ENCODE results near the gene SERPINB2.
A peak's percentile ranks its signal among the peaks of the same experiment; 100 is the strongest.
"Not testable (repeated sequence)": the region's sequence is repeated elsewhere in the genome, so short reads cannot be mapped to it uniquely, and the experiment has no call there.

Gene SERPINB2

DNA sequence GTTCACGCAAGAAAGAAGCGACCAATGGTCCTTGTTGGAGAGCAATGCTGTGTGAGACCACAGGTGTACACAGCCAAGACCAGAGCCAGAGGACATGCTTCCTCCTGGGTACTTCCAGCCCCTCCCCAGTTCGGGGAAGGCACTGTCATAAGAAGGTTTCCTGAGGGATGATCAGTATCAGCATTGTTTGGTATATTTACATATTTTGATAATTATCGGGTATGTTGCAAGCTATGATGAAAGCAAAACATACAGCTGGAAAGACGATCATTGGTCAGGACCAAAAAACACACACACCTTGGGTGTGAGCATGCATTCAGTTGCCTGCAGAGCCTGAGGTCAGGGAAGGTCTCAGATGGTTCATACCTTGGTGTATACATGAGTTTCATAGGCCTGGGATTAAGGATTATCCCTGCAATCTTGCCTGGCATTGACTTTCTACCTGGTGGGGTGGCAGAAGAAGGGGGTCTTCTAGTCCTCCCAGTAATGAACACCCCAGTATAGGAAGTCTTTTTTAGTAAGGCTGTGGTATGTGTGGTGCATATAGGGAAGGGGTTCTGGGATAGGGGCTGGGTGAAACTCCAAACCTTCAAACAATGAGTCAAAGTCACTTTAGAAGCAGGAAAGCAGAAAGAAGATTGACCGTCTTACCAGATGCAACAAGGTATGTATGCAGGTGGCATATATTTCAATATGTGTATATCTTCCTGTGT lies 2.9 kb downstream of the SERPINB2 start:
- DNase-seq: no peak

DNA sequence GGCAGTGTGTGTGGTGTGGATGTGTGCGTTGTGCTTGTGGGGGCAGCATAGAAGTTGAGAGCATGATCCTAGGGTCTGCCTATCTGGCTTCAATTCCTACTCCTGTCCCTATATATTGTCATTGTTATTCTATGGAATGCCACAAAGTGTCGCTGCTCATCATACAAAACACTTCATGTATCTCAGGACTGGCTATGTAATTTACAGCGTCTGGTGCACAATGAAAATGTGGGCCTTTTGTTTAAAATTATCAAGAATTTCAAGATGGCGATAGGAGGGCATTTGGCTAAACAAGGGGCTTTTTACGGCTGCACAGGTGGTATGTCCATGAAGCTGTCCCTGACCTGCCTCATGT lies 3.4 kb downstream of the SERPINB2 start:
- DNase-seq: no peak

DNA sequence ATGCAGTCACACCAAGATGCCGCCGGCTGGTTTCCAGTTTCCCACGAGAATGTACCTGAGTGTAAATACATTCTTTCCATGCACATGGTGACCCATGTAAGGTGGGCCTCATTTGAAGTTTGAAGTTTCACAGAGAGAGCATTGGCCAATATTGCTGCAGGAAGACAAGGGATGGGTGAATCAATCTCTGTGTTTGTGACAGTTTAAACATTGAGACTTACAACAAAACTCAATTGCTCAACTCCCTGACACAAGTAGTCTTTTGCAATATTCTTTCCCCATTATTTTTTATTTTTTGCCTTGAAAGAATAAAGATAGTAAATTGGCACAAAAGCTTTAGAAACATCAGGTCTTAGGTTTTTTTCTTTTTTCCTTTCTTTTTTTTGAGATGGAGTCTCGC lies 5.1 kb downstream of the SERPINB2 start:
- no peak for DNase-seq

GRCh38 chr18:63894106-63894772 lies 6.7 kb downstream of the SERPINB2 start:
- no peak for DNase-seq

GRCh38 chr18:63895190-63895589 lies 7.7 kb downstream of the SERPINB2 start:
- DNase-seq: no peak

DNA sequence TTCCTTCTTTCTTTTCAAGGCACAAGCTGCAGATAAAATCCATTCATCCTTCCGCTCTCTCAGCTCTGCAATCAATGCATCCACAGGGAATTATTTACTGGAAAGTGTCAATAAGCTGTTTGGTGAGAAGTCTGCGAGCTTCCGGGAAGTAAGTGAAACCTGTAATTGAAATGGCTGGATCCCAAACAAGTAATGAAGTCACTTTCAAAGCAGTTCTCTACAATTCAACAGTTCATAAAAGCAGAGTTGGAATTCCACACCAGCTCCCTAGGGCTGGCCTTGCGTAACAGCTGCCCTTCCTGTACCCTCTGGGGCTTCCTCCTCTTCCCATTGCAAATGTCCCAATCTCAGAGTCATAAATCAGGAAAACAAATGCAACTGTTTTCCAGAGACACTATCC lies 9.6 kb downstream of the SERPINB2 start:
- no peak for DNase-seq

GRCh38 chr18:63899206-63899605 lies 11.7 kb downstream of the SERPINB2 start:
- no peak for DNase-seq

DNA sequence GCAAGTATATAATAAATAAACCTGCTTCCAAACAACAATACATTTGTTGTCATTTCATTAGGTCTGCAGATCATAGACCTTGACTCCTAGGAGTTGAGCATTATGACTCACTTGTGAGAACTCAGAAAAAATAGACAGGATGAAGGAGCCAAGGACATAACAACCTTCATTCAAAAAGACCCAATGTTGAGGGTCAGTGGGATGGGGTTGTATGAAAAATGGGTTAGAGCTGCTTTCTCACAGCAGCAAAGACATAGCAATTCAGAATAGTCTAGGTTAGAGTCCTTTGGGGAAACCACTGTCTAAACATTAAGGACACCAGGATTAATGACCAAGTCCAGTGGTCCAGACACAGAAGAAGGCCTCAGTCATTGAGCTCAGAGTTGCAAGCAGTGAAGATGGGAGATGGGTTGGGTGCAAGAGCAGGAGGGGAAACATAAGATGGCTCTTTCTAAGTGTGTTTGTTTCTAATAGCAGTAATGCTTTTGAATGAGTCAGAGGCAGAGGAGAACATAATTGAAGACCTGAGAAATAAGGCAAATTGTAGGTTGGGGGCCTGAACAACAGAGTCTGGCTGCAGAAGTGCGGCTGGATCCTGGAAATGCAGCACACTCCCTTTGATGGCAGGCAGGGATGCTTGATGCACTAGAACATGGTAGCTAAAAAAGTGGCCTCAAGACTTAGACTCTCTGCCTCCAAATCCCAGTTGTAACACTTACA lies 16.5 kb downstream of the SERPINB2 start:
- no peak for DNase-seq

DNA sequence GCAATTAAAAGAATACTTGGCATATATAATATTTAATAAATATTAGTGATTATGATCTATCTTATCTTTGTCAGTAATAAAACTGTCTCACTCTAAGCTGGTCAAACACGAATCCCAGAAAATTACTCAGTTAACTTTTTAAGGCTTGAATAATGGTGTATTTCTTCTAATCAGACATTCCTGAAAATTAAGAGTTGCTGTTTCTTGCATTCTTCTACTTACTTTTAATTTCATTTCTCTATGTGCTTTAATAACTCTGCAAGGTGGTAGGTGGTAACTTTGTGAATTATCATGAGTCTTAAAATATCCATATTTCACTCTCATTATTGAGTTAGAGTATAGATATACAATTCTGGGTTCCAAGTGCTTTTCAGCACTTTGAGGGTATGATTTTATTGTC lies 17.2 kb downstream of the SERPINB2 start:
- no peak for DNase-seq

- no peak for DNase-seq
Observed at GRCh38 chr18:63905361-63905760, 17.9 kb downstream of the SERPINB2 start.

DNA sequence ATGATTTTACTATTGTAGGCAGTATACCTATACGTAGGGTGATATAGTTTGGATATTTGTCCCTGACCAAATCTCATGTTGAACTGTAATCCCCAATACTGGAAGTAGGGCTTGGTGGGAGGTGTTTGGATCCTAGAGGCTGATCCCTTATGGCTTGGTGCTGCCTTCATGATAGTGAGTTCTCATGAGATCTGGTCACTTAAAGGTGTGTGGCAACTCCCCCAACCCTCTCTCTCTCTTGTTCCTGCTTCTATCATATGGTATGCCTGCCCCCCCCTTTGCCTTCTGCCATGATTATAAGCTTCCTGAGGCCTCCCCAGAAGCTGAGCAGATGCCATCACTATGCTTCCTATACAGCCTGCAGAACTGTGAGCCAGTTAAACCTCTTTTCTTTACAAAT lies 18.6 kb downstream of the SERPINB2 start:
- no peak for DNase-seq

DNA sequence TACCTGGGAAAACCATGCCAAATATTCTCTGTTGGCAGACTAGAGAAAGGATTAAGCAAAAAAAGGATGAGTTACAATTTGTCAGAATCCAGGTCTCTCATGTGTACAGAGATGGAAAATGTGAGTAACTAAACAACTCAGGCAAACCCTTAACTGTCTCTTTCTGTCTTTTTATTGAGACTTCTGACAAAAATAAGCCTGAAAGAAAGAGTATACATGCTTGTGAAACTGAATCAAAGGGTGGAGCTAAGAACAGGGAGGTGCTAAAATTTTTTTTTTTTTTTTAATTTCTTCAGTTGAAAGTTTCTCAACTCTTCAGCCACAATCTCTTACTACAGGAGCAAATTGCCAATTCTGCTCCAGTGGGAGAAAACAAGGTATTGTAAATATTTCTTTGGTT lies 20.2 kb downstream of the SERPINB2 start, which contains the start of gene SERPINB10:
Gene SERPINB10, plus strand, starts transcription at position 295 of the 400 bp plus-strand sequence. CDS start 7,553 bp downstream, outside the sequence.
- no peak for DNase-seq

- DNase-seq: no peak
Observed at GRCh38 chr18:63908858-63909257, 21.4 kb downstream of the SERPINB2 start.

- no peak for DNase-seq
Observed at GRCh38 chr18:63909870-63910269, 22.4 kb downstream of the SERPINB2 start.

GRCh38 chr18:63917817-63918216 lies 30.3 kb downstream of the SERPINB2 start:
- no peak for DNase-seq

DNA sequence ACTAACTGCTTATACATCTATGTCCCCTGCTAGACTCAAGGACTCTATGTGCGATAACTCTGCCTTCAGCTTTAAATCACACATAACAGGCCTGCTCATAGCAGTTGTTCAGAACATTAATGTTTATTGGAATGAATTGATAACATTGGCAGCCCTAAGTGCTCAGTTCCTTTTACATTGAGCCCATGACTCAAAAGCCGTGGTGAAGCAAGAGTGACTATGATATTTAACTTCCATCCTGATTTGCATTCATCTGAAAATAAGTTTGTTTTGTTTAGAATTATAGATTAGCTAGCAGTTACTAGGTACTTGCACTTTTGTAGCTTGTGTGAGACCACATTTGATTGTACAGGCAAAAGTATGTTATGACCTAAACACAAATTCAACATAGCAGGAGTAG lies 34.5 kb downstream of the SERPINB2 start:
- no peak for DNase-seq

GRCh38 chr18:63924551-63924950 lies 37.0 kb downstream of the SERPINB2 start:
- no peak for DNase-seq

DNA sequence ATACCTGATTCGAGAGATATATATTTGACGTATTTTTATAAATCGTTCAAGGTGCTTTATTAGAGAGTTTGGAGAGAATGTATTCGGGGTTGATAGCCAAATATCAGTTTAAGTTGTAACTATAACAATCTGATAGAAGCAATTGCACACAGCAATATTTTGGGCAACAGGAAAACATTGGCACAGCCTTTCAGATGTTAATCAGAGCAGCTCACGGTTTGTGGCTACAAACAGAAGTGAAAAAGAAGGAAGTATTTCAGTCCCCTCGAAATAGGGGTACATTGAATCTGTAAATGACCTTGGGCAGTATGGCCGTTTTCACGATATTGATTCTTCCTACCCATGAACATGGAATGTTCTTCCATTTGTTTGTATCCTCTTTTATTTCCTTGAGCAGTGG lies 40.8 kb downstream of the SERPINB2 start:
- no peak for DNase-seq

DNA sequence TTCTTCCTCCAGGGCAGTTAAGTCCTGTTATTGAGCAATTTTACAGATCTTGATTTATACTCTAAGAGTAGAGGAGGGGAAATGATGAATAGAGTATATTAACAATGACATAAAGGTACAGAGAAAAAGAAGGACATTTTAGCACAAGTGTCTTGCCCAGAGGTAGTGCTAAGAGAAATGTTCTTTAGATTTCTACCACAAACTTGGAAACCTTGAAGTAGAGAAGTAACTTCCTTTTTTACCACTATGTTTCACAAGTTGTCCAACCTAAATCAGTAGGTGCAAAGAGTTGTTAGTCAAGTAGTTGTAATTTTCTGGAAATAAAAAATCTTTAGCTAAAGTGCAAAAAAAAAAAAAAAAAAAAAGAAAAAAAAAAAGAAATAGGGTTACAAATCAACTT lies 41.9 kb downstream of the SERPINB2 start:
- not testable (repeated sequence) for DNase-seq

GRCh38 chr18:63930773-63931354 lies 43.4 kb downstream of the SERPINB2 start:
- DNase-seq: no peak

- peak; percentile 76 for DNase-seq
Observed at GRCh38 chr18:63936156-63936931, 48.8 kb downstream of the SERPINB2 start.

GRCh38 chr18:63936932-63937393 lies 49.5 kb downstream of the SERPINB2 start:
- no peak for DNase-seq

- no peak for DNase-seq
Observed at GRCh38 chr18:63940008-63940407, 52.5 kb downstream of the SERPINB2 start.

Measured in activated CD4-positive, alpha-beta T cell treated with anti-CD3 and anti-CD28 coated beads for 48 hours (primary cell).